IPS-15b (cell line): Measurements from ENCODE around the gene PCGF1.

Experiments used
- H3K27me3 ChIP-seq: one replicate; pipeline ENCODE4 v1.6.1; 2013; ENCODE audit warnings: low read length; ENCODE audit not compliant: control insufficient read depth, insufficient read depth
- H3K36me3 ChIP-seq: one replicate; pipeline ENCODE4 v1.6.1; 2013; ENCODE audit warnings: low read length; ENCODE audit not compliant: control insufficient read depth, insufficient read depth
- H3K4me1 ChIP-seq: one replicate; pipeline ENCODE4 v1.6.1; 2013; ENCODE audit warnings: mild to moderate bottlenecking, low read length; ENCODE audit not compliant: control insufficient read depth, insufficient read depth
- H3K4me3 ChIP-seq: one replicate; pipeline ENCODE4 v1.5.1; 2013; ENCODE audit warnings: low read depth, low read length
- H3K9ac ChIP-seq: one replicate; pipeline ENCODE4 v1.6.1; 2013; ENCODE audit warnings: low read depth, mild to moderate bottlenecking, low read length
- H3K9me3 ChIP-seq: one replicate; pipeline ENCODE4 v1.6.1; 2013; ENCODE audit warnings: mild to moderate bottlenecking, low read length; ENCODE audit not compliant: control insufficient read depth, insufficient read depth

The PCGF1 gene

GRCh38 chr2:74550231-74550630, 42.7 kb upstream of the PCGF1 start:
- H3K36me3 ChIP-seq = peaks cover 2% of the 10 kb centered on the region
- H3K4me1 ChIP-seq = peaks cover 12% of the 10 kb centered on the region
- H3K4me3 ChIP-seq = peak overlapping the region; percentile 69
- no peak overlapping the region for H3K9ac ChIP-seq
- peaks cover 78% of the 10 kb centered on the region for H3K27me3 ChIP-seq
- H3K9me3 ChIP-seq = no peaks in the 10 kb centered on the region

GRCh38 chr2:74548900-74549826, 41.7 kb upstream of the PCGF1 start:
- H3K4me3 ChIP-seq = peak overlapping the region; percentile 69
- H3K27me3 ChIP-seq = peaks cover 78% of the 10 kb centered on the region
- H3K36me3 ChIP-seq = no peaks in the 10 kb centered on the region
- H3K9me3 ChIP-seq = no peaks in the 10 kb centered on the region
- peak overlapping the region; percentile 54 for H3K9ac ChIP-seq
- peaks cover 12% of the 10 kb centered on the region for H3K4me1 ChIP-seq

GRCh38 chr2:74548285-74548899, 40.9 kb upstream of the PCGF1 start:
- Histone ChIP-seq H3K27me3 (peaks cover 78% of the 10 kb centered on the region), H3K9ac (peak overlapping the region; percentile 48), H3K4me3 (peak overlapping the region; percentile 69)

GRCh38 chr2:74546004-74546403, 38.5 kb upstream of the PCGF1 start:
- Histone ChIP-seq H3K9ac (no peak overlapping the region), H3K4me3 (no peak overlapping the region), H3K9me3 (no peaks in the 10 kb centered on the region), H3K27me3 (peaks cover 54% of the 10 kb centered on the region), H3K4me1 (peaks cover 8% of the 10 kb centered on the region), H3K36me3 (no peaks in the 10 kb centered on the region)

More at GRCh38 chr2:74548285-74548899, 40.9 kb upstream of the PCGF1 start:
- Histone ChIP-seq H3K4me1 (peaks cover 12% of the 10 kb centered on the region), H3K9me3 (no peaks in the 10 kb centered on the region), H3K36me3 (no peaks in the 10 kb centered on the region)

- H3K4me1 ChIP-seq = peaks cover 4% of the 10 kb centered on the region
- peaks cover 41% of the 10 kb centered on the region for H3K27me3 ChIP-seq
- no peaks in the 10 kb centered on the region for H3K9me3 ChIP-seq
- H3K9ac ChIP-seq = no peak overlapping the region
- no peak overlapping the region for H3K4me3 ChIP-seq
- no peaks in the 10 kb centered on the region for H3K36me3 ChIP-seq
Measured at GRCh38 chr2:74544634-74545033, 37.1 kb upstream of the PCGF1 start.

GRCh38 chr2:74542978-74543377, 35.5 kb upstream of the PCGF1 start:
- Histone ChIP-seq H3K27me3 (peaks cover 33% of the 10 kb centered on the region), H3K4me1 (peaks cover under 1% of the 10 kb centered on the region), H3K36me3 (no peaks in the 10 kb centered on the region), H3K4me3 (no peak overlapping the region), H3K9me3 (no peaks in the 10 kb centered on the region), H3K9ac (no peak overlapping the region)

GRCh38 chr2:74540291-74540690, 32.8 kb upstream of the PCGF1 start:
- H3K4me3 ChIP-seq = no peak overlapping the region
- no peak overlapping the region for H3K9ac ChIP-seq

GRCh38 chr2:74538881-74539339, 31.4 kb upstream of the PCGF1 start:
- Histone ChIP-seq H3K9me3 (no peaks in the 10 kb centered on the region), H3K9ac (no peak overlapping the region), H3K36me3 (no peaks in the 10 kb centered on the region), H3K4me1 (no peaks in the 10 kb centered on the region), H3K4me3 (no peak overlapping the region), H3K27me3 (peaks cover 6% of the 10 kb centered on the region)

More at GRCh38 chr2:74540291-74540690, 32.8 kb upstream of the PCGF1 start:
- Histone ChIP-seq H3K36me3 (no peaks in the 10 kb centered on the region), H3K27me3 (peaks cover 13% of the 10 kb centered on the region), H3K4me1 (no peaks in the 10 kb centered on the region), H3K9me3 (no peaks in the 10 kb centered on the region)

- no peak overlapping the region for H3K4me3 ChIP-seq
- H3K4me1 ChIP-seq = no peaks in the 10 kb centered on the region
- H3K9ac ChIP-seq = no peak overlapping the region
- peaks cover 6% of the 10 kb centered on the region for H3K27me3 ChIP-seq
- no peaks in the 10 kb centered on the region for H3K36me3 ChIP-seq
- no peaks in the 10 kb centered on the region for H3K9me3 ChIP-seq
Measured at GRCh38 chr2:74537140-74537539, 29.6 kb upstream of the PCGF1 start.

GRCh38 chr2:74536166-74536950, 28.9 kb upstream of the PCGF1 start:
- Histone ChIP-seq H3K9me3 (no peaks in the 10 kb centered on the region), H3K4me1 (no peaks in the 10 kb centered on the region), H3K4me3 (no peak overlapping the region), H3K9ac (no peak overlapping the region), H3K36me3 (no peaks in the 10 kb centered on the region), H3K27me3 (peaks cover 6% of the 10 kb centered on the region)

GRCh38 chr2:74535440-74535965, 28.0 kb upstream of the PCGF1 start:
- H3K9me3 ChIP-seq = no peaks in the 10 kb centered on the region
- H3K4me3 ChIP-seq = no peak overlapping the region
- H3K4me1 ChIP-seq = no peaks in the 10 kb centered on the region
- H3K9ac ChIP-seq = no peak overlapping the region
- no peaks in the 10 kb centered on the region for H3K36me3 ChIP-seq
- H3K27me3 ChIP-seq = peaks cover 10% of the 10 kb centered on the region
